Glomerular visceral epithelial cell (primary cell): ENCODE results near the gene FOXJ3.

ENCODE experiments used
- DNase-seq: peaks from one replicate; pipeline ENCODE4 v3.0.0-alpha.2; 2016; ENCODE audit errors: extremely low spot score

Gene FOXJ3

GRCh38 chr1:42311138-42311537 lies 23.9 kb downstream of the FOXJ3 start:
- no peak for DNase-seq

GRCh38 chr1:42306977-42307376 lies 28.1 kb downstream of the FOXJ3 start:
- no peak for DNase-seq

- no peak for DNase-seq
Measured at GRCh38 chr1:42305639-42306038, 29.4 kb downstream of the FOXJ3 start.

- DNase-seq, result no peak
Measured at GRCh38 chr1:42302034-42302433, 33.0 kb downstream of the FOXJ3 start.

- DNase-seq, result no peak
Measured at GRCh38 chr1:42298520-42298919, 36.5 kb downstream of the FOXJ3 start.

- no peak for DNase-seq
Measured at GRCh38 chr1:42295816-42296215, 39.2 kb downstream of the FOXJ3 start.

GRCh38 chr1:42290130-42290529 lies 44.9 kb downstream of the FOXJ3 start:
- DNase-seq, result no peak

- no peak for DNase-seq
Measured at GRCh38 chr1:42288311-42288985, 46.6 kb downstream of the FOXJ3 start.

- no peak for DNase-seq
Measured at GRCh38 chr1:42282867-42283583, 52.0 kb downstream of the FOXJ3 start.

- DNase-seq, result peak; percentile 6
Measured at GRCh38 chr1:42282024-42282579, 52.9 kb downstream of the FOXJ3 start.

GRCh38 chr1:42280821-42281220 lies 54.2 kb downstream of the FOXJ3 start:
- DNase-seq, result no peak

- DNase-seq, result no peak
Measured at GRCh38 chr1:42279055-42279454, 56.0 kb downstream of the FOXJ3 start.

GRCh38 chr1:42272920-42273319 lies 62.1 kb downstream of the FOXJ3 start:
- no peak for DNase-seq

GRCh38 chr1:42267904-42268303 lies 67.1 kb downstream of the FOXJ3 start:
- DNase-seq, result no peak

- no peak for DNase-seq
Measured at GRCh38 chr1:42266253-42267135, 68.5 kb downstream of the FOXJ3 start.

- DNase-seq, result no peak
Measured at GRCh38 chr1:42264511-42265190, 70.4 kb downstream of the FOXJ3 start.

- no peak for DNase-seq
Measured at GRCh38 chr1:42263019-42263418, 72.0 kb downstream of the FOXJ3 start.

GRCh38 chr1:42260376-42261070 lies 74.5 kb downstream of the FOXJ3 start:
- DNase-seq, result no peak

GRCh38 chr1:42259739-42260064 lies 75.3 kb downstream of the FOXJ3 start:
- DNase-seq, result no peak

GRCh38 chr1:42259059-42259738 lies 75.8 kb downstream of the FOXJ3 start:
- DNase-seq, result no peak

- no peak for DNase-seq
Measured at GRCh38 chr1:42258218-42258617, 76.8 kb downstream of the FOXJ3 start.
